ENCODE data around the gene BLVRB.

- TF ChIP-seq DPF2 (IDR thresholded peaks at IDR 0.05): peak; percentile 51
- no peak for TF ChIP-seq FOSL1 (tag; conservative IDR thresholded peaks at IDR 0.05)
Observed at GRCh38 chr19:40418040-40418439, 47.5 kb downstream of the BLVRB start.

All from K562 (cell line).